HG02588 (cell line): ENCODE data around the gene MYOC.
"Not testable (repeated sequence)": the region's sequence is repeated elsewhere in the genome, so short reads cannot be mapped to it uniquely, and the experiment has no call there.

Source experiments
- ATAC-seq: cut with Tn5 transposase; IDR thresholded peaks from one replicate; pipeline ENCODE4 v1.9.1; 2021; ENCODE audit warnings: mild to moderate bottlenecking, moderate library complexity; ENCODE audit not compliant: unreplicated experiment

MYOC gene

GRCh38 chr1:171652234-171652822, at the start of gene MYOC:
TSS of gene MYOC (minus strand) at chr1:171652688. CDS start at chr1:171652611, 77 bp downstream.
- no peak for ATAC-seq

- no peak for ATAC-seq
Measured at GRCh38 chr1:171699531-171699930, 47.0 kb upstream of the MYOC start.

GRCh38 chr1:171695772-171696171, 43.3 kb upstream of the MYOC start:
- ATAC-seq, result not testable (repeated sequence)

GRCh38 chr1:171693541-171693940, 41.1 kb upstream of the MYOC start:
- not testable (repeated sequence) for ATAC-seq

GRCh38 chr1:171683870-171684269, 31.4 kb upstream of the MYOC start:
- no peak for ATAC-seq

GRCh38 chr1:171680339-171680738, 27.9 kb upstream of the MYOC start:
- ATAC-seq, result no peak

GRCh38 chr1:171676823-171677222, 24.3 kb upstream of the MYOC start:
- ATAC-seq, result no peak

- no peak for ATAC-seq
Measured at GRCh38 chr1:171674431-171675405, 22.2 kb upstream of the MYOC start.

GRCh38 chr1:171670739-171671138, 18.3 kb upstream of the MYOC start:
- no peak for ATAC-seq

GRCh38 chr1:171668372-171668771, 15.9 kb upstream of the MYOC start:
- no peak for ATAC-seq

GRCh38 chr1:171666114-171666769, 13.8 kb upstream of the MYOC start:
- ATAC-seq, result no peak

GRCh38 chr1:171664976-171665375, 12.5 kb upstream of the MYOC start:
- ATAC-seq, result no peak

GRCh38 chr1:171663854-171664575, 11.5 kb upstream of the MYOC start:
- ATAC-seq, result no peak

GRCh38 chr1:171663036-171663853, 10.8 kb upstream of the MYOC start:
- ATAC-seq, result no peak

GRCh38 chr1:171661076-171661650, 8.7 kb upstream of the MYOC start:
- ATAC-seq, result no peak

- ATAC-seq, result not testable (repeated sequence)
Measured at GRCh38 chr1:171656206-171656605, 3.7 kb upstream of the MYOC start.

GRCh38 chr1:171655746-171656116, 3.2 kb upstream of the MYOC start:
- peak; percentile 19 for ATAC-seq

GRCh38 chr1:171654942-171655745, 2.7 kb upstream of the MYOC start:
- ATAC-seq, result peak; percentile 66
